GM19463 (cell line): ENCODE results near the gene ACTR1A.

Experiments used
- ATAC-seq: cut with Tn5 transposase; IDR thresholded peaks from one replicate; pipeline ENCODE4 v1.9.1; 2021; ENCODE audit warnings: mild to moderate bottlenecking, moderate library complexity; ENCODE audit not compliant: unreplicated experiment

ACTR1A gene

GRCh38 chr10:102432162-102432950, 70.2 kb downstream of the ACTR1A start, which contains the start of gene CUEDC2:
Gene CUEDC2, minus strand, starts transcription at chr10:102432574. Its CDS starts 7,386 bp downstream, at chr10:102425188.
- peak; percentile 91 for ATAC-seq

- no peak for ATAC-seq
Measured at GRCh38 chr10:102431452-102432124, 70.9 kb downstream of the ACTR1A start.

- ATAC-seq, result no peak
Measured at GRCh38 chr10:102429468-102429867, 73.0 kb downstream of the ACTR1A start.
